ENCODE measurements around the gene FAM72C.
"Not testable (repeated sequence)": the region's sequence is repeated elsewhere in the genome, so short reads cannot be mapped to it uniquely, and the experiment has no call there.

The FAM72C gene

GRCh38 chr1:143971924-143972700 lies at the start of gene FAM72C:
FAM72C (minus strand) TSS chr1:143971986; CDS start chr1:143971141, 845 bp downstream.
- not testable (repeated sequence) for DNase-seq

DNA sequence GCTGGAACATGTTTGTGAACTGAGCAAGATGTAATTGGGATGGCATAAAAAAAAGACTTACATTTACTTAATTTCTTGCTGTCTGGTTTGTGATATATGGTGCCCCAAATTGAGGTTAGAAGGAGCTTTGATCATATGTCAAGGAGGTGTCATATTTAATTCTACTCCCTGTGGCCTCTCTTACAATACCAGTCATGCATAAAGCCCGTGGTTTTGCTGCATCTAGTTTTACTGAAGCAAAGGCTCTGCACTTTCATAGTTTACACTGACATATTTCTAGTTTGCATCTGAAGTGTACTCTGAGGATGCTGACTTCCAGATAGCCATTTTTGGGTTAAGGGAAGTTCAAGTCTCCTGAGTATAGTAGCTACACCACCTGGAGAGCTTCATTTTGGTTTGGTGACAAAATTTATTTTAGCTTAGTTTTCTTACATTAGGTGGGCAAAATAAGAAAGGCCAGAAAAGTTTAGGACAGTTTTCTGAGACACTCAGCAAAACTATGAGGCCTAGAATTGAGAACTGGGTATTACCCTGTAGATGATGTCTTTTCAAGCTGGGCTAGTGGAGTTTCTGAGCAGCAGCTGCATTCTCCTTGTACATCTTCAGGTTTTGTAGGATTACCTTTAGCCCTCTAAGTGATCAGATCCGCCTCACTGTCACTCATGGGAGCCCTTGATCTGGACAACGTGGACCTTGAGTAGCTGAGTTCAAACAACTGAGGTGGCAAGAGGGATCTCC lies 48.4 kb upstream of the FAM72C start:
- DNase-seq = not testable (repeated sequence)

DNA sequence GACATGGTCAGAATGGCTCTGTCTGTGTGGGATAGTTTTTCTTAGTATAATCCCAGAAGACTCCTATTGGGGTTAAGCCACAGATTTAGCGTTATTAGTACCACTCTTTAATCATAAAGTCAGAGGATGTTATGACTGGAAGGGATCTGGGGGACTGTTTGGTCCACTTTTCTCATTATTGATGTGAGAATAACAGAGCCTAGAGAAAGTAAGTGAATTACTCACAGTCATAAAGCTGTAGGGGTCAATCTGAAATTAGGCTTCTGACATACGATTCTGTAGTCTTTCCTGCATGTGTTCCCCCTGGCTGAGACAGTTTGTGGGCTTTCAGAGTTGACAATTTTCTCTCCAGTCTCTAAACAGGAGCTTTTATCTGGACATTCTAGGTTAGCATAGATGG lies 47.3 kb upstream of the FAM72C start:
- DNase-seq = not testable (repeated sequence)

GRCh38 chr1:144015180-144015966 lies 43.6 kb upstream of the FAM72C start:
- not testable (repeated sequence) for DNase-seq

DNA sequence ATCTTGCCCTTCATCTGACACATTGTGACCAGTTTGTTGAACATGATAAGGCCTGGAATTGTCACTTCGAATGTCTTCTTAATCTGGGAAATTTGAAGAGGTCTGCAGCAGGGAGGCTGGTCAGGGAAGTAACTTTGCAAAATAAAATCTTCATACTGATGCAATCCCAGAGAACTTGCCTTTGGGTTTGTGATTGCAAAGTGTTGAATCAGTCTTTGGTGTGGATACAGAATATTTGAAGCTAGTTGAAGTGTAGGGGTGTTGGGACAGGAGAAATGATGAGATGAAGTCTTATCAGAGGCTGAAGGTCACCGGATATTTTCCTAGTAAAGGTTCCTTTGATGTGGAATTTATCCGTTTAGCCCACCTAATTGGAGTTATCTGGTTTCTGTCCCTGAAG lies 42.7 kb upstream of the FAM72C start:
- DNase-seq = not testable (repeated sequence)

- DNase-seq = not testable (repeated sequence)
Measured at GRCh38 chr1:144014121-144014520, 42.3 kb upstream of the FAM72C start.

GRCh38 chr1:144012168-144012733 lies 40.5 kb upstream of the FAM72C start:
- DNase-seq = not testable (repeated sequence)

GRCh38 chr1:144009410-144009809 lies 37.6 kb upstream of the FAM72C start:
- not testable (repeated sequence) for DNase-seq

DNA sequence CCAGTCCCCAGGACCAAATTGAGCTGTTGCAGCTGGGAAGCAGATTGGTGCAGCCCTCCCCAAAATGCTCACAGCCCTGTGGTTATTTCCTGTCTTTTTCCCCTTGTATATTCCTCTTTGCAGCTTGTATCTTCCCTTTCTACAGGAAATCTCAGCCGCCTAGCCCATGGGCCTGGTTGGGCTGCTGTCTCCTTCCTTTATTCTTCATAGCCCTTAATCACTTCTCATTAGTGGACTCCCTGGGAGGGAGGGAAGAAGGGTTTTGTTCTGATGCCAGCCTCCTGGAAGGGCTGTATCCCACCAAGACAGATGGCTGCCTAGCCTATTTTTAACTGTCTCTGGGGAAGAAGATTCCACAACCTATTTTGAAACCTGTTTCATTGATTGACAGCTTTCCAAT lies 32.5 kb upstream of the FAM72C start:
- DNase-seq = not testable (repeated sequence)

- DNase-seq = not testable (repeated sequence)
Measured at GRCh38 chr1:144003306-144004029, 31.7 kb upstream of the FAM72C start.

GRCh38 chr1:144002141-144002881 lies 30.5 kb upstream of the FAM72C start:
- DNase-seq = not testable (repeated sequence)

GRCh38 chr1:144001077-144001476 lies 29.3 kb upstream of the FAM72C start:
- DNase-seq = not testable (repeated sequence)

DNA sequence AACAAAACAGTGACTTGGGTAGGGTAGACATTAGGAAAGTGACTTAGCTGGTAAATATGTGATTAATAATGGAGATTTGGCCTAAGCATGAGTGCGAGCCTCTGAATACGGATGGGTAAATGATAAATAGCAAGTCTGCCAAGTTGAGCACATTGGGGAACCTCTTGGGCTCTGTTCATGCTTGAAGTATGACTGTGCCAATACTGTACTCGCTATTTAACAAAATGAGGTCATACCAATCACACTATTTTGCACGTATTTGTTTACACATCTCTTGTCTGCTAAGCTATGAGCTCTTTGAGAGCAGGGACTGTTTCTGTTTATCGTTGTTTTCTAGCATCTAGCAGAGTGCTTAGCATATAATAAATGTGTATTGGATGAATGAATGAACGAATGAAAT lies 24.2 kb upstream of the FAM72C start:
- not testable (repeated sequence) for DNase-seq

DNA sequence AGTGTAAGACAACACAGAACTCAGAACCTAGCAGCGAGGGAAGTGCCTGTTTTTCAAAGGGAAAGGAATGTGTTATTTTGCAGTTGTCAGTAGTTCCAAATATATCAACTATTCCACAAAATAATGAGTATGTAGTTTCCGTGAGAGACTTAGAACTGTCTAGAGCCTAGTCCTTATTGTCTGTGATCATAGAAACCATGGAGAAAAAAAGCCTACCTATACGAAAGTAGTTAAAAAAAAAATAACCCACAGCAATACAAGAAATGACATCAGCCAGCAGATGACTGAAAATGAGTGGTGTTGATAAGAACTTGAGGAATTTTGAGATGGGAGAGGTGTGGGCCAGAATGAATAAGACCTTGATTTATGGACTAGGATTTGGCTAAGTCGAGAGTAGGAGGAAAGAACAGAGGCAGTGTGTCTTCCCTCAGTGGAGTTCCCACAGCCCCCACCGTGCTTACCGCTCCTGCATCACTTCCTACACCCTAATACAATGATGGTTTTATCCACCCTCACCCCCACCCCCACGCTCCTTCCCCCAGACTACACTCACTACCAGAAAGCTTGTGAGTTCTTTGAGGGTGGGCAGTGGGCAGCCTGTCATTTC lies 21.6 kb upstream of the FAM72C start:
- DNase-seq = not testable (repeated sequence)

DNA sequence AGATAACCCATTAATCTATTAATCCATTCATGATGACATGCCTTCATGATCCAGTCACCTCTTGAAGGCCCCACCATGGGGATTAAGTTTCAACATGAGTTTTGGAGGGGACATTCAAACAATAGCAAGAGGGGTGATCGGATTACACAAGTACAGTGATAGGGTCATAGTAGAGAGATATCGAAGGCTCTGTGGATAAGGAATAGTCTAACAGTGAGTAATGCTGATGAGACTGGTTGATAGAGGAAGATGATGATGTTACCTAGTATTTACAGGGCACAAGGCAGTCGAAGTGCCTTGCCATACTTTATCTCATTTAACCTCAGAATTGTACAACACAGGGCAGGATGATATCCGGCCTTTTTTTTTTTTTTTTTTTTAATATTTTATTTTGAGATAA lies 18.9 kb upstream of the FAM72C start:
- DNase-seq = not testable (repeated sequence)

DNA sequence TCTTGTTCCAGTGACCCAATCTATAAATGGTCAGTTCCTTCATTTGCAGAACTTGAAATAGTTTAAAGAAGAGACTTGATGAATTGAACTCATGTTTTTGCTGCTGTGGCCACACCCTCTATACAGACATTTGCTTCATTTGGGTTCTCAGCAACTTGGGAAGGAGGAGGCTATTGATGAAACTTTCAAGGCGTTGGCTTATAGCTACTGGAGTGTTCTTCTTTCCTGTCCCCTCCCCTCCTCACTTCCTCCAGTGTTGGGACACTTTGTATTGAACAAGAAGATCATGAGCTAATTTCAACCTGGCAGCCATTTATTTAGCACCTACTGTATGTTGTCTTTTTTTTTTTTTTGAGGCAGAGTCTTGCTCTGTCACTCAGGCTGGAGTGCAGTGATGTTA lies 17.9 kb upstream of the FAM72C start:
- DNase-seq = not testable (repeated sequence)

GRCh38 chr1:143989427-143989712 lies 17.6 kb upstream of the FAM72C start:
- DNase-seq = not testable (repeated sequence)

GRCh38 chr1:143988602-143989426 lies 17.0 kb upstream of the FAM72C start:
- DNase-seq = not testable (repeated sequence)

DNA sequence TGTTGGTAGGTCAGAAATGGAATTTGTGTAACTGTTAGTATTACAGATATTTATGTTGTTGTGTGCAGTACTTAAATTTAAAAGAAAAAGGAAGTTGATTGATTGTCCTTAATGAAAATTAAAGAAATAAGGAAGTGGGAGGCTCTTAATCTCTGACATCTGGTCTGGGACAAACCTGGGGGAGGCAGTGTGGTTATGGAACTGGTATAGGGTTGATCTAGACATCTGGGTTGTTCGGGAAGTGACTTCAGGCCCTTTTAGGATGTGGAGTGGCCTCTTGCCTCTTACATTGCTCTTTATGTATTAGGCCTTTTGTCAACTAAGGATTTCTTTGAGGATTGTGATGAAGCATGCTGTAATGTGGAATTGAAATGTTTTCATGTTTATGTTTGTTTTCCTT lies 16.1 kb upstream of the FAM72C start:
- not testable (repeated sequence) for DNase-seq

All from activated T-cell treated with anti-CD3 and anti-CD28 coated beads for 4 hours (primary cell).